K562 (cell line): ENCODE measurements around the gene ZCCHC8. TPM values are rescaled to one million over a fixed set of nuclear protein-coding genes. Genes with fewer than 3 reads are reported as not detected.
"Not testable (repeated sequence)": the region's sequence is repeated elsewhere in the genome, so short reads cannot be mapped to it uniquely, and the experiment has no call there.

ENCODE experiments used
- ATAC-seq: fragments of 200-7000 bp; cut with Tn5 transposase; 3 replicates; pipeline ENCODE4 v1.9.1; 2020; ENCODE audit warnings: moderate library complexity
- BruUV-seq: library from RNA; stranded (reverse); fragments of 400-500 nt; replicated peaks from 2 replicates; lab custom pipeline; 2021; lab: Mats Ljungman, UMichigan
- CTCF ChIA-PET: fragments of 300-600 bp; formaldehyde crosslinking; extraction: SDS; loops from one replicate; lab custom pipeline; 2021; ENCODE audit warnings: low intra/inter-chr PET ratio; lab: Yijun Ruan, JAX
- POLR2A ChIA-PET: fragments of 300-600, 350-650 bp; sonication (Branson Sonifier 250); formaldehyde crosslinking; extraction: SDS; loops from one replicate; lab custom pipeline; 2021; ENCODE audit warnings: antibody characterized with exemption, inconsistent platforms; lab: Yijun Ruan, JAX
- DNase-seq, 4 experiments: peaks; one replicate each; pipeline versions ENCODE4 v3.0.0 to v3.0.0-alpha.2; 2011 to 2018; ENCODE audit warnings: low spot score in 3 of 4, mixed read lengths in 3 of 4; ENCODE audit errors: extremely low read depth in 1 of 4
- FAIRE-seq: peaks from 2 replicates; lab custom pipeline; 2011; peaks lifted over from hg19 to GRCh38; lab: Jason Lieb, UNC
- H2AFZ ChIP-seq: 2 replicates; pipeline ENCODE4 v1.6.0; 2011; ENCODE audit warnings: low read depth, low read length, control low read depth, inconsistent platforms
- H3K27ac ChIP-seq: fragments of 200-600 bp; 3 replicates; pipeline ENCODE4 v1.8.0; 2011; ENCODE audit warnings: low read depth, mild to moderate bottlenecking, control low read depth, inconsistent platforms, low read length, moderate library complexity, mixed read lengths; ENCODE audit errors: extremely low read depth
- H3K27me3 ChIP-seq, 2 experiments: fragments of 300-600 bp in 1 of 2; 2 replicates in 1 of 2; 3 replicates in 1 of 2; pipeline versions ENCODE4 v1.6.0 to v1.8.0; 2011; ENCODE audit warnings: inconsistent platforms in 2 of 2, low read length in 2 of 2, mild to moderate bottlenecking in 1 of 2, mixed read lengths in 1 of 2, moderate library complexity in 1 of 2; ENCODE audit not compliant: control insufficient read depth in 2 of 2, insufficient read depth in 2 of 2
- H3K36me3 ChIP-seq: fragments of 300-600 bp; 3 replicates; pipeline ENCODE4 v1.8.0; 2011; ENCODE audit warnings: mild to moderate bottlenecking, low read length, inconsistent platforms; ENCODE audit not compliant: control insufficient read depth, insufficient read depth
- H3K4me1 ChIP-seq, 2 experiments: fragments of 200-600 bp in 1 of 2; replicated peaks in 1 of 2; 2 replicates in 1 of 2; 3 replicates in 1 of 2; pipeline versions ENCODE4 v1.5.1 to v1.8.0; 2011; ENCODE audit warnings: inconsistent platforms in 2 of 2, low read length in 2 of 2, mild to moderate bottlenecking in 1 of 2, mixed read lengths in 1 of 2, moderate library complexity in 1 of 2; ENCODE audit not compliant: control insufficient read depth in 2 of 2, insufficient read depth in 2 of 2
- H3K4me2 ChIP-seq: 2 replicates; pipeline ENCODE4 v1.6.1; 2011; ENCODE audit warnings: low read length, control low read depth, inconsistent platforms, mixed read lengths; ENCODE audit not compliant: insufficient read depth
- H3K4me3 ChIP-seq: fragments of 200-600 bp; sonication (generic), shearing (Covaris generic); 2 replicates; pipeline ENCODE4 v1.5.1; 2016; ENCODE audit warnings: control low read depth, inconsistent platforms
- H3K79me2 ChIP-seq: fragments of 200-600 bp; 3 replicates; pipeline ENCODE4 v1.8.0; 2011; ENCODE audit warnings: low read length, inconsistent platforms; ENCODE audit not compliant: control insufficient read depth, insufficient read depth
- H3K9ac ChIP-seq, 2 experiments: 2 replicates each; pipeline versions ENCODE4 v1.6.0 to v1.6.1; 2011; ENCODE audit warnings: low read depth in 2 of 2, low read length in 2 of 2, control low read depth in 1 of 2, inconsistent platforms in 1 of 2, mild to moderate bottlenecking in 1 of 2, mixed read lengths in 1 of 2; ENCODE audit not compliant: insufficient read depth in 1 of 2
- H3K9me1 ChIP-seq: one replicate; pipeline ENCODE4 v1.6.0; 2011; ENCODE audit warnings: inconsistent platforms, mild to moderate bottlenecking, low read length, moderate library complexity; ENCODE audit not compliant: control insufficient read depth, insufficient read depth
- H3K9me3 ChIP-seq: replicated peaks from 2 replicates; pipeline ENCODE4 v1.5.1; 2011; ENCODE audit warnings: low read depth, low read length, inconsistent platforms; ENCODE audit not compliant: control insufficient read depth, insufficient read depth
- H4K20me1 ChIP-seq: replicated peaks from 2 replicates; pipeline ENCODE4 v1.6.1; 2011; ENCODE audit warnings: low read length, inconsistent platforms, mixed read lengths; ENCODE audit not compliant: control insufficient read depth, insufficient read depth
- FOXK2 ChIP-seq, 2 experiments: fragments of 450-650 bp; IDR thresholded peaks in 1 of 2; conservative IDR thresholded peaks in 1 of 2; 2 replicates each; pipeline ENCODE4 v1.6.1; 2016; ENCODE audit warnings: low read depth in 2 of 2, mild to moderate bottlenecking in 1 of 2
- WGBS: fragments of 100-300 bp; shearing (Covaris generic); methylation state at CpG from one replicate; pipeline ENCODE4 v1.1.6; 2016; ENCODE audit warnings: low coverage, mixed read lengths; ENCODE audit not compliant: insufficient coverage; ENCODE audit errors: missing lambda C conversion rate; 5-methylcytosine and 5-hydroxymethylcytosine counted together
- in situ Hi-C: fragments of 300-500 bp; cut with MboI; formaldehyde crosslinking; loops from 4 replicates; pipeline ENCODE4 v1.15.0; 2018; ENCODE audit warnings: inconsistent platforms, mixed read lengths
- intact Hi-C: fragments of 100-400 bp; cut with micrococcal nuclease; formaldehyde crosslinking; loops from 2 replicates; pipeline ENCODE4 v1.14.2; 2022
- polyA plus RNA-seq, 8 experiments: library from polyadenylated mRNA; depleted of rRNA in 4 of 8; stranded (reverse) in 5 of 8; unstranded in 3 of 8; fragments of >200 nt; fragmentation: Nextera tagmentation in 2 of 8; fragmentation: Illumina TruSeq in 1 of 8; extraction: Ambion mirVana in 2 of 8; extraction: Trizol in 1 of 8; gene quantifications; 2 replicates each; pipeline versions ENCODE4 v1.2.1 to v1.2.3, GENCODE V29; 2011 to 2014; ENCODE audit warnings: inconsistent platforms in 1 of 8, missing spikeins in 1 of 8
- total RNA-seq, 7 experiments: library from RNA; depleted of rRNA in 6 of 7; stranded (reverse); fragments of >200 nt in 6 of 7; fragmentation: Illumina TruSeq in 2 of 7; extraction: Trizol in 2 of 7; gene quantifications; 2 replicates each; pipeline versions ENCODE4 v1.2.1 to v1.2.3, GENCODE V29; 2011 to 2021; ENCODE audit warnings: low replicate concordance in 1 of 7

ZCCHC8 gene
- total and polyA plus RNA-seq, 9 of the 15 experiments (the other 6 are each of a cell fraction or from before 2014, with no cell fraction given): 14.8 to 50.9 (median 34.1) TPM

GRCh38 chr12:122486805-122487426, 13.8 kb downstream of the ZCCHC8 start:
- ATAC-seq (no peak), FAIRE-seq (no peak), DNase-seq (no peak)
- peaks cover 10% of the 10 kb centered on the region; the same call in 2 of the 3 replicates for H3K79me2 ChIP-seq
- H3K27me3 ChIP-seq: no peaks in the 10 kb centered on the region
- H3K4me1 ChIP-seq: peaks cover 0 to 6% of the 10 kb centered on the region in 2 experiments; a peak in 2 of 5 replicates
- H3K9me3 ChIP-seq: no peaks in the 10 kb centered on the region
- no peak overlapping the region for H3K27ac ChIP-seq
- BruUV-seq: no TSS peak
- ChIA-PET POLR2A (interaction anchor here (0.6 to 7.3 kb wide), 3 partner anchors 10 to 103 kb away, joined by 3 to 125 read pairs (median 43); partner anchors contain the start of gene ZCCHC8), CTCF (no interaction called here)
- no peak overlapping the region for H3K4me2 ChIP-seq
- H3K4me3 ChIP-seq: no peak overlapping the region
- WGBS: 89% methylated on average over 7 of the region's 7 CpGs
- peaks cover 87% of the 10 kb centered on the region for H3K36me3 ChIP-seq
- in situ Hi-C loops (no loop called here), intact Hi-C loops (no loop called here)
- no peak overlapping the region for H2AFZ ChIP-seq
- no peak overlapping the region for H3K9ac ChIP-seq
- TF ChIP-seq FOXK2 (conservative IDR thresholded peaks at IDR 0.05 in 1 of 2, IDR thresholded peaks at IDR 0.05 in 1 of 2; ENCODE audit: low read depth in 2 of 2): no peak
- H4K20me1 ChIP-seq: no peaks in the 10 kb centered on the region
- H3K9me1 ChIP-seq: no peaks in the 10 kb centered on the region

DNA sequence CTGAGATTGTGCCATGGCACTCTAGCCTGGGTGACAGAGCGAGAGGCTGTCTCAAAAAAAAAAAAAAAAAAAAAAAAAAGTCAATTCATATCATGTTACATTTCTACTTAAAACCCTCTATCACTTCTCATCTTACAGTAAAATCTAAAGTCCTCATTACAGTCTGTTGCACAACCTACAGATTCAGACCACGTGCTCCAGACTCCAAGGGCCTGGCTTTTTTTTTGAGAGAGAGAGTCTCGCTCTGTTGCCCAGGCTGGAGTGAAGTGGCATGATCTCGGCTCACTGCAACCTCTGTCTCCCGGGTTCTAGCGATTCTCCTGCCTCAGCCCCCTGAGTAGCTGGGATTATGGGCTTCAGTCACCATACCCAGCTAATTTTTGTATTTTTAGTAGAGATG, 14.4 kb downstream of the ZCCHC8 start:
- WGBS: 97% methylated on average over 5 of the region's 6 CpGs
- H3K9me1 ChIP-seq, H2AFZ ChIP-seq, H3K4me1 ChIP-seq, H3K4me3 ChIP-seq, H3K9me3 ChIP-seq, H3K9ac ChIP-seq, H3K4me2 ChIP-seq, intact Hi-C loops, ATAC-seq, CTCF ChIA-PET, H4K20me1 ChIP-seq, H3K27me3 ChIP-seq, DNase-seq, in situ Hi-C loops, BruUV-seq, H3K79me2 ChIP-seq, FAIRE-seq, H3K27ac ChIP-seq: not testable (repeated sequence)
- POLR2A ChIA-PET: interaction anchor here (0.6 to 7.3 kb wide), 3 partner anchors 11 to 102 kb away, joined by 3 to 125 read pairs (median 43); partner anchors contain the start of gene ZCCHC8
- peaks cover 89% of the 10 kb centered on the region for H3K36me3 ChIP-seq
